ENCODE data around the gene PSMB4. TPM values are rescaled to one million over a fixed set of nuclear protein-coding genes. Genes with fewer than 3 reads are reported as not detected.

The PSMB4 gene
- total RNA-seq, 1 donor from 2014 or later, result 301 TPM

DNA sequence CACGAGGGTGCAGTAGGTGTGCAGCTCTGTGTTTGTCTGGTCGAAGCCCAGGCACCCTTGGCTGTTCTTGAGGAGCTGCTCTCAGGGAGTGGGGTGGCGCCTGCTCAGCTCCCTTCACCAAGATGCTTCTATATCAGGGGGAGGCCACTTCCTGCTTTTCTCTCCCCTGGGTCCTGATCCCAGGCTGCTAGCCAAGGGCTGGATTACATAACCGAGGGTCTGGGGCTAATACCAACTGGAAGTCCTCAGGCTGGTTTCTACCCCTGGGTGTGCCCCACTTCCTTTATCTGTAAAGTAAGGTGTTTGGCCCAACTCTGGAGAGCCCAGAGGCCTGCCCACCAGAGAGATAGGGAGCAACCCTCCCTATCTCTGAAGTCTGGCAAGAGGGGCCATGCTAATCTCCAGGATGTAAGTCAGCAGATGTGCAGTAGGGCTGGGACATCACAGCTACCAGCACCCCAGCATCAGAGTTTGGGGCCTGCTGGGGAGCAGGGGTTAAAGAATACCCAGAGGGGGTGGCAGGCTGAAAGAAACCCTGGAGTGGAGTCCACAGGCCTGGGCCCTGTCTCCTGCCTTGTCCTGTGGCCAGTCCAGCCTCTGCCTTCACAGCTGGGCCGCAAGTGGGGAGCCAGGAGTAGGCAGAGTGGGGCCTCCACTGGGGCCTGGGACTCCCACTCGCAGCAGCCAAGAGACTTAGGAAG is 29.0 kb upstream of the PSMB4 start:
- DNase-seq (ENCODE audit: low read depth), result no peak
- no peaks in the 10 kb centered on the region for H3K36me3 ChIP-seq (ENCODE audit: control insufficient read depth, insufficient read depth, low read length)
- no peak overlapping the region for H3K4me3 ChIP-seq (ENCODE audit: low read depth, low read length)
- no peaks in the 10 kb centered on the region for H3K27me3 ChIP-seq (ENCODE audit: control insufficient read depth, insufficient read depth, low read length)
- TF ChIP-seq CTCF (IDR thresholded peaks at IDR 0.05; ENCODE audit: insufficient read depth, low read length, poor library complexity, severe bottlenecking), result no peak

DNA sequence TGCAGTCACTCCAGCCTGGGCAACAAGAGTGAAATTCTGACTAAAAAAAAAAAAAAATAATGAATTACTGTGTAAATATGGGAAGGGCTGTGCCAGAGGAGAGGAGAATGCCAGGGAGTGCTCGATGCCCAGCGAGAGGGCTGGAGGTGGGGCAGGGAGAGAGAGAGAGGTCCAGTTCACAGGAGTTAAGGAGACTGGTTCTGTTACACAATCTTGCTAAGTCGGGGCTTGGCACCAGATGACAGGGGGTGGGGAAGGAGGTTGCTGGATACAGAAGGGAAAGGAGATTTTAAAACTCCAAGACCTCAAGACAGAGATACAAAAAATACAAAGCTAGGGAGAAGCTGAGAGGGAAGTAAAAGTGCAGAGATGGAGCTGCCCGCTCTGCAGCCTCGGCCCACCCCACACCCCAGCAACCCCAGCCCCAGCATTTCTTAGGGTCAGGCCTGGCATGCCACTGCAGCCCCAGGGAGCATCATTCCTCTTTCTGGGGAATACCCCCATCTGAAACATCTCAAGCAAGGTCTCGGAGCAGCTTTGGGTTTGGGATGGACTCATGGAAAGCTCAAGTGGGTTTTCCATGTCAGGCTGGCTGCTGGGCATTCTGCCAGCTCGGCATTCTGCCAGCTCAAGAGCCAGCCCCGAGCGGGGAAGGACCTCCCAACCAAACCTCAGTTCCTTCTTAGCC is 27.9 kb upstream of the PSMB4 start:
- DNase-seq (ENCODE audit: low read depth), result no peak
- Histone ChIP-seq H3K36me3 (ENCODE audit: control insufficient read depth, insufficient read depth, low read length) (no peaks in the 10 kb centered on the region), H3K4me3 (ENCODE audit: low read depth, low read length) (no peak overlapping the region), H3K27me3 (ENCODE audit: control insufficient read depth, insufficient read depth, low read length) (no peaks in the 10 kb centered on the region)
- no peak for TF ChIP-seq CTCF (IDR thresholded peaks at IDR 0.05; ENCODE audit: insufficient read depth, low read length, poor library complexity, severe bottlenecking)

GRCh38 chr1:151372058-151372934 is 27.1 kb upstream of the PSMB4 start, which contains the start of gene SELENBP1:
TSS of gene SELENBP1 (minus strand) at chr1:151372705. CDS start at chr1:151372641, 64 bp downstream.
- no peaks in the 10 kb centered on the region for H3K27me3 ChIP-seq (ENCODE audit: control insufficient read depth, insufficient read depth, low read length)
- peak within 1 kb of the TSS; percentile 24 for H3K4me3 ChIP-seq (ENCODE audit: low read depth, low read length)
- DNase-seq (ENCODE audit: low read depth), result no peak
- no peak for TF ChIP-seq CTCF (IDR thresholded peaks at IDR 0.05; ENCODE audit: insufficient read depth, low read length, poor library complexity, severe bottlenecking)
- no peaks in the 10 kb centered on the region for H3K36me3 ChIP-seq (ENCODE audit: control insufficient read depth, insufficient read depth, low read length)

DNA sequence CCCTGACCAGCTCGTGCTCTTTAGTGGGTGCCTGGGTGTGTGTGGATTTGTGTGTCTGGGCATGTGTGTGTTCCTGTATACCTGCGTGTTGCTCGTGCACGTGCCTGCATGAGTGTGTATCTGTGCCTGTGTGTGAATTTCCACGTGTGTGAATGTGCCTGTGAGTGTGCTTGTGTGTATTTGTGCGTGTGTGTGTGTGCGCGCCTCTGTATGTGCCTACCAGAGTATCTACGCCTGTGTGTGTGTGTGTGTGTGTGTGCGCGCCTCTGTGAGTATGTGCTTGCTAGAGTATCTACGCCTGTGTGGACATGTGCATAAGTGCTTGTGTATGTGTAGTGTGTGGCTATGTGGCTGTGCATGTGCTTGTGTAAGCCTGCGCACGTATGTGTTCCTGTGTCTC is 26.2 kb upstream of the PSMB4 start:
- Histone ChIP-seq H3K36me3 (ENCODE audit: control insufficient read depth, insufficient read depth, low read length) (no peaks in the 10 kb centered on the region), H3K27me3 (ENCODE audit: control insufficient read depth, insufficient read depth, low read length) (no peaks in the 10 kb centered on the region), H3K4me3 (ENCODE audit: low read depth, low read length) (no peak overlapping the region)
- TF ChIP-seq CTCF (IDR thresholded peaks at IDR 0.05; ENCODE audit: insufficient read depth, low read length, poor library complexity, severe bottlenecking), result no peak
- DNase-seq (ENCODE audit: low read depth), result no peak

DNA sequence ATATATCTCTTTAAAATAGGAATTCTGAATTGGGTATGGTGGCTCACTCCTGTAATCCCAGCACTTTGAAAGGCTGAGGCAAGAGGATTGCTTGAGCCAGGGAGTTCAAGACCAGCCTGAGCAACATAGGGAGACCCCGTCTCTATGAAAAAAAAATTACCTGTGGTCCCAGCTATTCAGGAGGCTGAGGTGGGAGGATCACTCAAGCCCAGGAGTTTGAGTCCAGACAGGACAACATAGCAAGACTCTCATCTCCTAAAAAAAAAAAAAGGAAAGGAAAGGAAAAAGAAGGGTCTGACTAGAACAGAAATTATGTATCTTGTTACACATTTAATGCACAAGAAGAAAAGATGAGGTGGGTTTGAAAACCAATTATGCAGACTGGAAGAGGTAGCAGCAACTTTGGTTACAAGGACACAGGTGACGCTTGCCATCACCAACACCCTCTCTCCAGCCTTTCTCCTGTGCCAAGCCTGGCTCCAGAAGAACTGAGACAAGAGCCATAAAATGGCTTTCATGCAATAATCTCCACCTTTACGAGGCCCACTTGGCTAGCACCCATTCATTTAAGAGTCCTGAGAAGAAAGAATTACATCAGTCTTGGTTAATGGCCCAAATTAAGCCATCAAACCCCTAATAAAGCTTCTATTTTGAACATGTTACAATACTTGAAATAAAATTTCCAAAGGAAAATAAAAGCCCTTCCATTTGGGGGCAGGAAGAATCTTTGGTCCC is 22.1 kb upstream of the PSMB4 start:
- no peaks in the 10 kb centered on the region for H3K36me3 ChIP-seq (ENCODE audit: control insufficient read depth, insufficient read depth, low read length)

More for the DNA sequence above, 22.1 kb upstream of the PSMB4 start:
- no peak for TF ChIP-seq CTCF (IDR thresholded peaks at IDR 0.05; ENCODE audit: insufficient read depth, low read length, poor library complexity, severe bottlenecking)
- Histone ChIP-seq H3K27me3 (ENCODE audit: control insufficient read depth, insufficient read depth, low read length) (no peaks in the 10 kb centered on the region), H3K4me3 (ENCODE audit: low read depth, low read length) (no peak overlapping the region)
- DNase-seq (ENCODE audit: low read depth), result no peak

Measured in kidney epithelial cell (primary cell).